OCI-LY3 (cell line): Measurements from ENCODE around the gene CA6.
"Not testable (repeated sequence)": the region's sequence is repeated elsewhere in the genome, so short reads cannot be mapped to it uniquely, and the experiment has no call there.

Experiments used
- H2AFZ ChIP-seq: fragments of 200-600, 300-600 bp; shearing (Covaris generic); 2 replicates; pipeline ENCODE4 v1.6.0; 2014; ENCODE audit warnings: antibody characterized with exemption, low read depth, low read length
- H3K27ac ChIP-seq: fragments of 200-600, 300-600 bp; sonication (generic); 2 replicates; pipeline ENCODE4 v1.5.1; 2014; ENCODE audit warnings: mild to moderate bottlenecking, low read length, moderate library complexity, mixed read lengths
- H3K27me3 ChIP-seq: fragments of 200-600, 300-600 bp; sonication (generic); 2 replicates; pipeline ENCODE4 v1.6.1; 2014; ENCODE audit warnings: low read depth, low read length, mixed read lengths
- H3K36me3 ChIP-seq: fragments of 200-600, 300-600 bp; sonication (generic); replicated peaks from 2 replicates; pipeline ENCODE3; 2014; ENCODE audit warnings: low read depth, low read length, mixed read lengths
- H3K4me1 ChIP-seq: fragments of 300-600, 200-600 bp; sonication (generic); 2 replicates; pipeline ENCODE4 v1.6.1; 2014; ENCODE audit warnings: low read length, mixed read lengths
- H3K4me2 ChIP-seq: fragments of 200-600, 300-600 bp; sonication (generic); 2 replicates; pipeline ENCODE4 v1.6.1; 2014; ENCODE audit warnings: low read length, mixed read lengths
- H3K4me3 ChIP-seq: fragments of 300-600, 200-600 bp; sonication (generic); 2 replicates; pipeline ENCODE4 v1.5.1; 2014; ENCODE audit warnings: antibody characterized with exemption, mild to moderate bottlenecking, low read length, moderate library complexity
- H3K79me2 ChIP-seq: fragments of 300-600, 200-600 bp; shearing (Covaris generic); 2 replicates; pipeline ENCODE4 v1.6.1; 2014; ENCODE audit warnings: mild to moderate bottlenecking, low read length, mixed read lengths
- H3K9ac ChIP-seq: fragments of 300-600, 200-600 bp; shearing (Covaris generic); 2 replicates; pipeline ENCODE4 v1.6.0; 2014; ENCODE audit warnings: mild to moderate bottlenecking, low read length, moderate library complexity
- H3K9me3 ChIP-seq: fragments of 200-600, 300-600 bp; shearing (Covaris generic); 2 replicates; pipeline ENCODE4 v1.6.1; 2014; ENCODE audit warnings: low read length, mixed read lengths; ENCODE audit not compliant: insufficient read depth
- H4K20me1 ChIP-seq: fragments of 200-600, 300-600 bp; sonication (generic); 2 replicates; pipeline ENCODE4 v1.6.1; 2016; ENCODE audit warnings: low read length, mixed read lengths; ENCODE audit not compliant: insufficient read depth
- EZH2phosphoT487 ChIP-seq: fragments of 200-600 bp; shearing (Covaris generic); IDR thresholded peaks from 2 replicates; pipeline ENCODE4 v1.6.1; 2018; ENCODE audit warnings: antibody characterized with exemption, mixed run types, low read depth
- TF ChIP-seq, protein P1 (sequence below): fragments of 200-600, 300-600 bp; sonication (generic); IDR thresholded peaks from 2 replicates; pipeline ENCODE4 v1.5.1; 2014; ENCODE audit warnings: antibody characterized with exemption, low read length, low read depth

Gene CA6

DNA sequence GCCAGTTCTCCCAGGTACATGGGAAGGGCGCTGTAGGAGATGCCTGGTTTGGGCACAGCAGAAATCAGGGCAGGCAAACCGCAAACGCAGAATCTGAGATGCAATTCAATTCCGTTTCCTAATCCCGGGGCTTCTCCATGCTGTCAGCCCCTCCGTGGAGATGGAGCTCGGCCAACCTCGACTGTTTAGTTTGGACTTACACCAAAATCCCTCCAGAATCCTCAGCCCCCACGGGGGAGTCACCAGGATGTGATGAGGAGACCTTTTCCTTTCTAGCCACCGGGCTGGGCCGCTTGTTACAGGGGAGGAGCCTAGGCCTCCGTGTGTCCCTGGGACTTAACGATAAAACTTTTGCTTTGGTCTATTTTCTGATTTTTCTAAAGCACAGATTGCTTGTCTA lies 72.7 kb downstream of the CA6 start:
- H4K20me1 ChIP-seq, result no peaks in the 10 kb centered on the region
- no peaks in the 10 kb centered on the region for H3K36me3 ChIP-seq
- no peak overlapping the region for H3K4me2 ChIP-seq
- H2AFZ ChIP-seq, result no peak overlapping the region
- TF ChIP-seq EZH2phosphoT487, result no peak
- TF ChIP-seq, protein P1, sequence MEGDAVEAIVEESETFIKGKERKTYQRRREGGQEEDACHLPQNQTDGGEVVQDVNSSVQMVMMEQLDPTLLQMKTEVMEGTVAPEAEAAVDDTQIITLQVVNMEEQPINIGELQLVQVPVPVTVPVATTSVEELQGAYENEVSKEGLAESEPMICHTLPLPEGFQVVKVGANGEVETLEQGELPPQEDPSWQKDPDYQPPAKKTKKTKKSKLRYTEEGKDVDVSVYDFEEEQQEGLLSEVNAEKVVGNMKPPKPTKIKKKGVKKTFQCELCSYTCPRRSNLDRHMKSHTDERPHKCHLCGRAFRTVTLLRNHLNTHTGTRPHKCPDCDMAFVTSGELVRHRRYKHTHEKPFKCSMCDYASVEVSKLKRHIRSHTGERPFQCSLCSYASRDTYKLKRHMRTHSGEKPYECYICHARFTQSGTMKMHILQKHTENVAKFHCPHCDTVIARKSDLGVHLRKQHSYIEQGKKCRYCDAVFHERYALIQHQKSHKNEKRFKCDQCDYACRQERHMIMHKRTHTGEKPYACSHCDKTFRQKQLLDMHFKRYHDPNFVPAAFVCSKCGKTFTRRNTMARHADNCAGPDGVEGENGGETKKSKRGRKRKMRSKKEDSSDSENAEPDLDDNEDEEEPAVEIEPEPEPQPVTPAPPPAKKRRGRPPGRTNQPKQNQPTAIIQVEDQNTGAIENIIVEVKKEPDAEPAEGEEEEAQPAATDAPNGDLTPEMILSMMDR, result no peak
- H3K9me3 ChIP-seq, result no peaks in the 10 kb centered on the region
- H3K27ac ChIP-seq, result no peak overlapping the region
- no peaks in the 10 kb centered on the region for H3K79me2 ChIP-seq
- H3K27me3 ChIP-seq, result no peaks in the 10 kb centered on the region
- no peak overlapping the region for H3K4me3 ChIP-seq
- no peak overlapping the region for H3K9ac ChIP-seq
- H3K4me1 ChIP-seq, result no peaks in the 10 kb centered on the region

DNA sequence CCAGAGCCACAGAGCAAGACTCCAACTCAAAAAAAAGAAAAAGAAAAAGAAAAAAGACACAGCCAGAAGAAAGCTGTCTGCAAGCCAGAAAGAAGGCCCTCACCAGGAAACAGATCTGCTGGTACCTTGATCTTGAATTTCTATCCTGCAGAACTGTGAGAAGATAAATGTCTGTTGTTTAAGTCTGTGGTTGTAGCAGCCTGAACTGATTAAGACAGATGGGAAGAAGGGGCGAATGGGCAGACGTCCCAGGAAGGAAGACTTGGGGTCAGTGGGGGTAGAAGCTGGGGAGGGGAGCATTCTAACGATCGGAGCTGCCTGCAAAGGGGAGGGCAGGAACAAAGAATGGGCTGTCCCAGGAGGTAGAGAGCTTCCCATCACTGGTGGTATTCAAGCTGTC lies 74.2 kb downstream of the CA6 start:
- TF ChIP-seq, protein P1, result no peak
- TF ChIP-seq EZH2phosphoT487, result no peak

DNA sequence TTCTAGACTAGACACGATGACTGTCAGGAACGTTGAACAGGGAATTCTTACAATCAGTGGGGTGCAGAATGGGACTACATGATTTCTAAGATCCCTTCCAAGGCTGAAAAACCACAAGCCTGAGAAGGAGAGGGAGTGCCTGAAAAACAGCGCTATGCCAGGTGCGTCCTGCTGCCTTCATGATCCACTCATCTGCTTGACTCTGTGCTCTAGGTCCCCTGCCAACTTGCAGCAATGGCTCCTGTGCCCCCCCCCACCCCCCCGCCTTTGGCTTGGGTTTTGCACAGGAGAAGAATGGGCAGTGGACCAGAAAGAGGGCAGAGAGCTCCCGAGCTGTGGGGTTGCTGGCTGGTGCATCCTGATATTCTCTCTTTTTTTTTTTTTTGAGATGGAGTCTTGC lies 74.6 kb downstream of the CA6 start:
- Histone ChIP-seq H3K27ac (no peak overlapping the region), H3K9me3 (no peaks in the 10 kb centered on the region), H3K36me3 (no peaks in the 10 kb centered on the region), H3K27me3 (no peaks in the 10 kb centered on the region), H3K79me2 (no peaks in the 10 kb centered on the region), H3K4me2 (no peak overlapping the region), H3K9ac (no peak overlapping the region), H3K4me3 (no peak overlapping the region), H4K20me1 (no peaks in the 10 kb centered on the region), H3K4me1 (no peaks in the 10 kb centered on the region), H2AFZ (no peak overlapping the region)
- no peak for TF ChIP-seq EZH2phosphoT487
- TF ChIP-seq, protein P1, result no peak

More for the DNA sequence above, 74.2 kb downstream of the CA6 start:
- H3K36me3 ChIP-seq, result no peaks in the 10 kb centered on the region
- H2AFZ ChIP-seq, result no peak overlapping the region
- no peak overlapping the region for H3K9ac ChIP-seq
- H3K27ac ChIP-seq, result no peak overlapping the region
- no peaks in the 10 kb centered on the region for H3K9me3 ChIP-seq
- no peaks in the 10 kb centered on the region for H3K27me3 ChIP-seq
- H3K4me2 ChIP-seq, result no peak overlapping the region
- no peaks in the 10 kb centered on the region for H4K20me1 ChIP-seq
- no peaks in the 10 kb centered on the region for H3K4me1 ChIP-seq
- H3K79me2 ChIP-seq, result no peaks in the 10 kb centered on the region
- no peak overlapping the region for H3K4me3 ChIP-seq

DNA sequence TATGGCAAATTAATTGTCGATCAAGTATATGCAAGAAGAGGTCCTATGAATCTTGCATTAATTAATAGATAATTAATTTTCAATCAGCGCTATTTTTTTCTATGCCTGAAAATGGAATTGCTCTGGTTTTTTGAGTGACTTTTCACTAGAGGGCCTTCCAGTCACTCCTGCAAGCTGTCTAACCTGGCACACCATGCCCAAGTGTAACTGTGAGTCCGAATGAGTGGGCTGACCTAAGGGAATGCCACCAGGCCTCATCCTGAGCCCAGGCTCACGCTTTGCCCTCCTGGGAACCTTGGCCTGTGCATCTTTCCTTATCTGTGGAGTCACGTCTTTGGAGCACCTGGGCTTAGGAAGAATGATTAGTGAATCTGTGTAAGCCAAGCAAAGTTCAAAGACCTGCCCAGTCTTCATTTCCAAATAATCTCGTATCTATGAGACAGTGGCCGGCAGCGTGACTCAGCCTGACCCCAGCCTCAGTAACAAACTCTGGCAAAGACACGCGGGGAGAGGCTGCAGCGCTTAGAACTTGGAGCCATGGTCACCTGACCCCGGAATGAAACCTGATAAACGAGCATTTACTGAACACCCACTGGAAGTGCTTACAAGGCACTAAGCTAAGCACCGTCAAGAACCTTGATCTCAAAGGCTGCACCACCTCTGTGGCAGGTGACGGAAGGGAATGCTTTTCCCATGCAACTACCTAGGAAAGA lies 76.5 kb downstream of the CA6 start:
- H3K9me3 ChIP-seq, H2AFZ ChIP-seq, H3K4me3 ChIP-seq, H3K79me2 ChIP-seq, H3K27ac ChIP-seq, H3K27me3 ChIP-seq, H3K4me1 ChIP-seq, H3K9ac ChIP-seq, H4K20me1 ChIP-seq, H3K4me2 ChIP-seq, H3K36me3 ChIP-seq: not testable (repeated sequence)
